NCI-H748 treated with DMSO at 0.1 percent for 48 hours (cell line): ENCODE data around the gene DNAH2.

Source experiments
- DNase-seq: peaks from one replicate; lab custom pipeline; 2025; lab: John Stamatoyannopoulos, UW

DNAH2 gene

DNA sequence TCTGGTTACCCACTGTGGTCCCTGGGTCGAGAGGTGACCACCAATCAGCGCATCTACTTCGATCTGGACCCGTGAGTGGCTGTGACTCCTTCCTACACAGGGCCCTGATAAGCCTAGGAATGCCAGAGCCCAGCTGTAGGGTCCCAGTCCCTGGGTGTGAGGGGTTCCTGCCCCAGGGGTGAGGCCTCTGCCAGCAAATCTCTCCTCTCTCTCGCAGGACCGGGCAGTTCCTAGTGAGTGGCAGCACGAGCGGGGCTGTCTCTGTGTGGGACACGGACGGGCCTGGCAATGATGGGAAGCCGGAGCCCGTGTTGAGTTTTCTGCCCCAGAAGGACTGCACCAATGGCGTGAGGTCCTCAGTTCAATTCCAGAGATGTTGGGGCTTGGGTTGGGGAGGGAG lies 14.8 kb upstream of the DNAH2 start:
- no peak for DNase-seq

DNA sequence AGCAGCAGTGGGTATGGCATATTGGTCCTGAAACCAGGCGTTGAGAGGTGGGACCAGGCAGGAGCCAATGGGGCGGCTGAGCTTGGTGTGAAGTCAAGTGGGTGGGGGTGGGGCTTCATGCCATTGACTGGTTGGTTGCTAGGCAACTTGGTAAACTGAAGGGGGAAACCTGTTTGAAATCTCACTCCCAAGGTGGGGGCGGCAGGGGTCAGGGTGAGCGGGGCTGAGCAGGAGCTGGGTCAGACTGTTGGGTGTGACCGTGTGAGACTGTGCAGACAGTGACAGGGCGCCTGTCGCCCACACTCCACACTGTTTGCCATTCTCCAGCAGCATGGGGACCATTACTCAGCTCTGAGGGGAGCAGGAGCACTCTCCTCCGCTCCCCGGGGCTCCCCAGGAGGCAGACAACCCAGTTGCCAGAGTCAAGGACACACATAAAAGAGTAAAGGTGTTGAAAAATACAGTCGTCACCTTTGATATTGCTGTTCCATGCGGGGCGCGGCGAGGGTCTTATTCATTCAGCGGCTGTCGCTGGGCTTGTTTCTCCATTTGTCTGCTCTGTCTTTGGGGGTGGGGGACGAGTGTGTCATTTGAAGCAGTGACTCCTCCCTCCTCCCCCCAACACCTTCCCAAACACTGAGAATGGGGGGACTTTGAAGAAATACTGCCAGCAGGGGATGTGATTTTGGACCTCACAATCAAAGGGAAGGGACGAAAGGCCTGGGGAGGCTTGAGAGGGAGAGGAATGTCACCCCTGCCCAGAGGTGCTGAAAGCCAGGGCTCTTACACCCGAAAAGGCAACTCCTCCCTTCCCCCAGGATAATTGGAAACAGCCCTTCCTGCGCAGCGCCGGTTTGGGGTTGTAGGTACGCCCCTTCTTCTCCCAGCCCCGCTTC lies 13.7 kb upstream of the DNAH2 start:
- peak; percentile 96 for DNase-seq

DNA sequence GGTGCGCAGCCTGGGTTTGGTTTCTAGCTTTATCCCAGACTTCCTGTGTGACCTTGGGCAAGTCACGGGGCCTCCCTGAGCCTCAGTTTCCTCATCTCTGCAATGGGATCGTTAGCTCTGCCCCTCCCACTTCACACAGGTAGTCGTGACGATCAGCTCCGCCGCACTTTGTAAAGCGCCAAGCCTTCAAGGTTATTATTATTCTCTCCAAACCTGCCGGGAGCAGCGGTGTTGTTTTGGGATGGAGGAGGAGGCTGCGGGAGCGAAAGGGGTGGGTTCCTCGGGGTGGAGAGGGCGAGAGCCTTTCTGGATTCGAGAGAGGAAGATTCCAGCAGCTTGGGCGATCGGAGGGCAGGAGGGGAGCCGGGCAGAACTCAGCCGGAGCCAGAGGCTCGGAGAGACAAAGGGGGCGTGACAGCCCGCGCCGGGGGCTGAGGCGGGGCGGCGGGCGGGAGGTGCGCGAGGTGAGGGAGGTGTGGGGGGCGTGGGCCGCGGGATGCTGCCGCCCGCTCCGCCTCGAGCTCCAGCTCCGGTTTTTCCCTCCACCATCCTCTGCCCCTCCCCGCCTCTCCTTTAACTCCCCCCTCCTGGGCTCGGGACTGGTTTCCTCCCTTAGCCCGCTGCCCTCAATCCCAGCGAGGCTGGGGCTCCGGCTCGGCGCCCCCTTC lies 12.8 kb upstream of the DNAH2 start, which contains the start of gene EFNB3:
EFNB3 (plus strand) TSS at position 602 of the 668 bp plus-strand sequence. CDS start 397 bp downstream, outside the sequence.
- DNase-seq: peak; percentile 57

DNA sequence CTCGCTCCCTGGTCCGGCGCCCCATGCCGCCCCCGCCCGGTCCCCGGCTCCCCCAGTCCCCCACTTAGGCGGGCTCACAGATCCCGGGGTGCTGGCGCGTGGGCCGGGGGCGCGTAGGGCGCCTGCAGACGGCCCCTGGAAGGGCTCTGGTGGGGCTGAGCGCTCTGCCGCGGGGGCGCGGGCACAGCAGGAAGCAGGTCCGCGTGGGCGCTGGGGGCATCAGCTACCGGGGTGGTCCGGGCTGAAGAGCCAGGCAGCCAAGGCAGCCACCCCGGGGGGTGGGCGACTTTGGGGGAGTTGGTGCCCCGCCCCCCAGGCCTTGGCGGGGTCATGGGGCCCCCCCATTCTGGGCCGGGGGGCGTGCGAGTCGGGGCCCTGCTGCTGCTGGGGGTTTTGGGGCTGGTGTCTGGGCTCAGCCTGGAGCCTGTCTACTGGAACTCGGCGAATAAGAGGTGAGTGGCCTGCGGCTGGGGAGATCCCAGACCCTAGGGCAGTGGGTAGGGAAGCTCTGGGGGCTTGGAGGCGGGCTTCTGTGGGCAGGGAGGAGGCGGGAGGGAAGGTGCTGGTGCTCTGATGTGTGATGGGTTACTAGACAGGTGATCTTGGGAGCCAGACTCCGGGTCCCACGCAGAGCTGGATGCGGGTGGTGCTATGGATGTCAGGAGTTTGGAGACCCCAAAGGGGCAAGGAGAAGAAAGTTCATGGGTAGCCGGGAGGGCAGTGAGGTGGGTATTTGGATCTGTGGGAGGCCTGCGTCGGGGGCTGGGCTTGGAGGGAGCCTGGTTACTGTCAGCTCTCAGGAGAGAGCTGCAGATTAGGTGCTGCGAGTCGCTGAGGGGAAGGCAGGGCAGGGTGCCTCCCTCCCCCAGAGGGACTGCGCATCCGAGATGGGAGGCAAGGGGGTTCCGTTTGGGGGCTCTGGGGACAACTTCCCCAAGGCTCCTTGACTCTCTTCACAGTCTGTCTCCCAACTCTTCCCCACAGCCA lies 12.0 kb upstream of the DNAH2 start:
- DNase-seq: no peak

DNA sequence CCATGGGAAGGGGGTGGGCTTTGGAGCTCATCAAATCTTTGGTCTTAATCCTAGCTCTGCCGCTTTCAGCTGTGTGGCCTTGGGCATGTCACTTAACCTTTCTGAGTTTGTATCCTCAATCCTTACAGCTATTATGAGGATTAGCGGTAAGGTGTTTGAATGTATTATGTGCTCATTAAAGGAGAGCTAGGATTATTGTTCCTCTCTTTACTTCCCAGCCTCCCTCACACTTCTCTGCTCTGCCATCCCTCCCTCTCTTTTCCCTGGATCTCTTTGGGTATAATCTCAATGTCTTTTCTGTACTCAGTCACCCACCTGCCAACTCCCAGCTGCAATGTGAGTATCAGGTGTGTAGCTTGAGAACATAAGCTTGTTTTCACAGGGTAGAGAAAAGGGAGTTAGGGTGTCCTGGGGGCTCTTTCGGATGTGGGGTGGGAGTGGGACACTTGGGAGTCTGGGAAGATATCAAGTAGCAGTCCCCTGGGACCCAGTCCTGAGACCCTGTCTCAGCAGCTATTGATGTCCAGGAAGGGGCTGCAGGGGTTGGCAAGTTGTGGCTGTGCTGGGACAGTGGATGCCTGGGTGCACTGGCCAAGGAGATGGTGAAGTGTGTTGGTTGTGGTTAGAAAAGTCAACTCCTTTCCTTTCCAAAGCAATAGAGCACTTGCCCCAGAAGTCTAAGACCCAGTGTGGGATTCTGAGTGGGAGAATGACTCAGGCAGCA lies 10.8 kb upstream of the DNAH2 start:
- no peak for DNase-seq

DNA sequence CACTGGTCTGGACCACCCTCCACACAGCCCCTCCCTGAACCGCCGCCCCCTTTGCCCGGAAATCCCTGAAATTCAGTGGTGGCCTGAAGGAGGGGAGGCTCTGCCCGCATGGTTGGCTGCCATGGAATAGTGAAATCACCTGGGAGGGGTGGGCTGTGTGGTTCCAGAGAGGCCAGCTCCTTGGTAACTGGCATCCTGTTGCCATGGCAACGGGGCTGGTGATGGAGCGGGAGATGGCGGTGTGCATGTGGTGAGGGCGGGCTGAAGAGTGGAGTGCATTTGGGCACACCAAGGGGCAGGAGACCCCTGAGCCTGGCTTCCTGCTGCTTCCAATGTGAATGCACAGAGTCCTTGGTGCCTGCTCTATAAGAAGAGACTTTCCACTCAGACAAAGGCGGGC lies 10.1 kb upstream of the DNAH2 start:
- DNase-seq: no peak

DNA sequence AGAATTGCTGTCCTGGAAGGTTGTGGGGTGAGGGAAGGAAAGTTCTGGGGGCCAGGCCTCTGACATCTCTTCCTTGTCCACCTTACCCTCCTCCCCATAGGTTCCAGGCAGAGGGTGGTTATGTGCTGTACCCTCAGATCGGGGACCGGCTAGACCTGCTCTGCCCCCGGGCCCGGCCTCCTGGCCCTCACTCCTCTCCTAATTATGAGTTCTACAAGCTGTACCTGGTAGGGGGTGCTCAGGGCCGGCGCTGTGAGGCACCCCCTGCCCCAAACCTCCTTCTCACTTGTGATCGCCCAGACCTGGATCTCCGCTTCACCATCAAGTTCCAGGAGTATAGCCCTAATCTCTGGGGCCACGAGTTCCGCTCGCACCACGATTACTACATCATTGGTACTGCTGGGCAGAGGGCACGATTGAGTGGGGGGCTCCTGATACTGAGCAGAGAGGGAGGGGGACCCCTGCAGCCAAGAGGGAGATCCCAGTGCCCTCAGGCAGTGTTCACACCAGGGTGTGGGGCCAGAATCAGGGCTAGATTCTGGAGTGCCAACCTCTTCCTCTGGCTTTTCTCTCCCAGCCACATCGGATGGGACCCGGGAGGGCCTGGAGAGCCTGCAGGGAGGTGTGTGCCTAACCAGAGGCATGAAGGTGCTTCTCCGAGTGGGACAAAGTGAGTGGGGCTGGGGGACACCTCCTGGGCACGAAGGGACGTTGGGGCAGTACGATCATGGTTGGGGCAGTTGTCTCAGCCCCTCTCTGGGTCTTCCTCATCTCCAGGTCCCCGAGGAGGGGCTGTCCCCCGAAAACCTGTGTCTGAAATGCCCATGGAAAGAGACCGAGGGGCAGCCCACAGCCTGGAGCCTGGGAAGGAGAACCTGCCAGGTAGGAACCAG lies 9.4 kb upstream of the DNAH2 start:
- no peak for DNase-seq

DNA sequence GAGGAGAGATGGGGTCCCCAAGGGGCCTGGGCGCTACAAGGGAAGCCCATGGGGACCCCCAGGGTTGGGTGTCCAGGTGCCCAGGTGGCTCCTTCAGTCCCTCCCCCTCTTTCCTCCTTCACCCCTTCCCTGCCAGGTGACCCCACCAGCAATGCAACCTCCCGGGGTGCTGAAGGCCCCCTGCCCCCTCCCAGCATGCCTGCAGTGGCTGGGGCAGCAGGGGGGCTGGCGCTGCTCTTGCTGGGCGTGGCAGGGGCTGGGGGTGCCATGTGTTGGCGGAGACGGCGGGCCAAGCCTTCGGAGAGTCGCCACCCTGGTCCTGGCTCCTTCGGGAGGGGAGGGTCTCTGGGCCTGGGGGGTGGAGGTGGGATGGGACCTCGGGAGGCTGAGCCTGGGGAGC lies 8.5 kb upstream of the DNAH2 start:
- no peak for DNase-seq

DNA sequence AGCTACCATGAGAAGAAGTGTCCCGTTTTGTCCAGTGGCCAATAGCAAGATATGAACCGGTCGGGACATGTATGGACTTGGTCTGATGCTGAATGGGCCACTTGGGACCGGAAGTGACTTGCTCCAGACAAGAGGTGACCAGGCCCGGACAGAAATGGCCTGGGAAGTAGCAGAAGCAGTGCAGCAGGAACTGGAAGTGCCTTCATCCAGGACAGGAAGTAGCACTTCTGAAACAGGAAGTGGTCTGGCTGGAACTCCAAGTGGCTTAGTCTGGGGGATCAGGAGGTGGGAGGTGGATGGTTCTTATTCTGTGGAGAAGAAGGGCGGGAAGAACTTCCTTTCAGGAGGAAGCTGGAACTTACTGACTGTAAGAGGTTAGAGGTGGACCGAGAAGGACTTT lies 7.2 kb upstream of the DNAH2 start:
- no peak for DNase-seq

DNA sequence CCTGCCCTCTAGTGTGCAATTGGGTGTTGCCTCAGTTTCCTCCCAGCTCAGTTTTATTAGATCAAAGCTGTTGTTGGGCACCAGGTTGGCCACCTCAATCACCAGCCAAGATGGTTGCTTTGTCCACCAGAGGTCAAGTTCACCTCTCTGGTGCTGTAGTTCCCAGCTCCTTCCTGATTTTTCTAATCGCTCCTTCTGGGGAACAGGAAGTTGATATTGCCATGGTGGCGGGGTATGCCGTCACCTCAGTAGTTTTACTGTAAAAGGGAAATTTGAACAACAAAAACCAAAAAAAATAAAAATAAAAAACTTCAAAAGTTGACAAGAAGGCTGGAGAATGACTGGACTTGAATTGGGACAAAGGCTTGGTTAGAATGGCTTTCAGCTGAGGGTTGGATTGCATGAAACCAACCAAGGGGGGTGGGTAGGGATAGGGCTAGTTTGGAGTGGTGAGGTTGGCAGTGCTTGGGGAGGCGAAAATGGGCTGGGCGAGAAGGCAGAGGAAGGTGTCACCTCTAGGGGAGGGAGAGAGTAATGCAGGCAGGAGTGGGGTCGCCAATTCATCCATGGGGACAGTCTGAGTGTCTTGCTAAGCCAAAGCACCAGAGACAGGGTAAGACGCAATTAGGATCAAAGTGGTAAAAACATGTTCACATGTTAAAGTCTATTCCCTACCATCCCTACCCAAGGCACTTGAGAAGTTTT lies 6.3 kb upstream of the DNAH2 start:
- DNase-seq: no peak

DNA sequence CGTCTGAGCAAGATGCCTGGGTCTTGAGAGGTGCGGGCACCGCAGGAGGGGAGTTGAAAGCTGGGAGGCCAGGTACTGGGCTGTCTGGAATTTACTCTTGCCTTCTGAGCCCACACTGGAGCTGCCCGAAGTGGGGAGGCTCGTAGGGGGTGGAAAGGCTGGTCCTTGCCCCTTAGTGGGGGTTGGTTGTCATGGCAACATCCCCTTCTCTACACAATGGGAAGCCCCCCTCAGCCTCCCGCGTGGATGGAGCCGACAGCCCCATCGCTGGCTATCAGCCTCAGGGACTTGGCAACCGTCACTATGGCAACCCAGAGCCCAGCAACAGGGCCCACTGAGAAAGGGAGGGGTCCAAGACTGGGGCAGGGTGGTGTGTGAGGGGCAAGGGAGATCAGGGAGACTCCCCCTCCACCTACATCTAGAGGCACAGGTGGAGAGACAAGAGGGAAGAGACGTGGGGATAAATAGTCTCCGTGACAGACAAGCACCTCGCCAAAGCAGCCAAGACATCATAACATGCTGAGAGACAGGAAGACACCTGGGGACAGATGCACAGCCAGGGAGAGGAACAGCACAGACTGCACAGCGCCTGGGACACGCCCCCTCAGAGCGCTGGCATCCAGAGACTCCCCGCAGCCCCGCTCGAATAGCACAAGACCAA lies 5.3 kb upstream of the DNAH2 start:
- DNase-seq: peak; percentile 75

DNA sequence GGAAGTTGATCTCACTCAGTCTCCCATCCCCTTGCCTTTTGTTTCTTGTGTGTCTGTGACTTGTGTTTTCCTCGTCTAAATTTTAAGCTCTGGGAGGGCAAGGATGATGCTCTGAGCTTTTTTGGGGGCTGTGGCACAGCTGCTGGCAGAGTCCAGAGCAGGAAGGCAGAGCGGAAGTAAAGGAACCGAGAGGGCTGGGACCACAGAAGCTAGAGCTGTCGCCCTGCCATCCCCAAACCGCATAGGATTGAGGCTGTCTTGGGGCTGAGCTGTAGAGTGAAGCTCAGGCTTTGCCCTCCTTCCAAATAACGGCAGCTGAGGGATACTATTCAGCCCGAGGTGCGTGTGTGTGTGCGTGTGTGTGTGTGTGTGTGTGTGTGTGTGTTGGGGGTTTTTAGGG lies 3.8 kb upstream of the DNAH2 start:
- DNase-seq: no peak

DNA sequence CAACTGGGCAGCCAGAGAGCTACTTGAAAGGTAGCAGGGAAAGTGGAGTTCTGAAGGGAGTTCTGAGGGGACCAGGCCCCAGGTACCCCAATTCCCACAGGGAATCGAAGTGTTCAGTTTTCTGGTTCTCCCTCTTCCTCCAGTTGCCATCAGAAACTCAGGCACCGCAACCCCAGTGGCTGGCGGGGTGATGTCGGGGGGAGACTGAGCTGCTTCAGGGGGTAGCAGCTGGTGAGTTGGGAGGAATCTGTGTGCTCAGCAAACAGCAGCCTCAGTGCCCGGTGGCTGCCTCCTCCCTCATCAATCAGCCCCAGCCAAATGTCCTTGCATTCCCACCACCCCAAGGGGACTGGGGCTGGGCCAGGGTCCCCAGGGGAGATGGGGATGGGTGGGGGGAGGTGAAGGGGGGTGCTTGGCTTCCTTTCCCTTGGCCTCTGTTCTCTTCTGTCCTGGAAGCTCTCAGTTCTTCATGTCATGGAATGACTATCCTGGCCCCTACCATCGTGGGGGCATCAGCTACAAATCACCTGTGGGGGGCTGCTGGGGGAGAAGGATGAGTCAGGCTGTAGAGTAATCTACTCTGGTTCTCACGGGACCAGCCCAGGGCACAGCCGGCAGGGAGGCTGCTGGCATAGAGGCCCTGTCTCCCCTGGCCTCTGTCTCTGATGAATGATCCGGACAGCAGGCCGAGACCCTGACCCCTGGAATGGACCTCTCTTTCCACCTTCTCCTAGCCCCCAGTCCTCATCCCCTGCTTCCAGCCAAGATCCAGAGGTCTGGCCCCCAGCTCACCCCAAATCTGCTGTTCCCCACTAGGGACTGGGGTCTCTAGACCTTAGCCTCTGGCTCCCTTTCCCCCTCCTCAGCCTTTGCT lies 2.6 kb upstream of the DNAH2 start:
- no peak for DNase-seq

DNA sequence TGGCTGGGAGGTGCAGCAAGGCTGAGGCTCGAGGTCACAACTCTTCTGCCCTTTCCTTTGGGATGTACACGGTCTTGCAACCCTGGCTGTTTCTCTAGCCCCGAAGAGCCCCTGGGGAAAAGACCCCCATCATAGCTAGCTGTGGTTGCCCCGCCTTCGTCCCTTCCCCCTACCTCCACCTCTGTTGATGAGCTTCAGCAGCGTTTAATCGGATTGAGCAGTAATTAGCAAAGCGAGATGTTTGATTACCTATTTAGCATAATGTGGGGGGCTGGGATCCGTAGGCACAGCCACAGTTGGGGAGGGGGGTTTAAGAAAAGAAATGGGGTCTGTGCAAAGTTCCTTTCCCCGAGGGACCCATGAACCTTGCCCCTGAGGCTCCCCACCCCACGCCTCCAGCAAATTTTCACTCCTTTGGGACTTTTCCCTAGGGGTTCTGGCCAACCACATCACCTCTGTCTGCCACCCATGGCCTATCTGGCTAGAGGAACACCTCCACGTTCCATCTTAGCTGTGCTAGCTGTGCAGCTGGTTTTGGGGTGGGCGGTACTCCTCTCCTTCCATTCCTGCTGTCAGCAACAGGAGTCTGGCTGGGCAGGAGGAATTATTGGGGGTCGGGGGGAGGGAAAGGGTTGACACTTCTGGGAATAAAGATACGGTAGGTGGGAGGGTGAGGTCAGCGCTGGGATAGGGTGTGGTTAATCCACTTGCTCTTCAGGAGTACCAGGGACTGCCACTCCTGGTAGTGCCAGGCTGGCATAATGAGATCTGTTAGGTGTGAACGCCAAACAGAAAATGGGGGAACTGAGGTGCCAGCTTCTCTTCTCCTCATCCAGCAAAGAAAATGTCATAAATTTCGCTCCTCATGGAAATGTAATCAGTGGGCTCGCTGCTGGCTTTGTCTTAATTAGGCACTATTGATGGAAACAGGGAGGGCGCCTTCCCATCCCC lies 1.3 kb upstream of the DNAH2 start:
- DNase-seq: no peak

DNA sequence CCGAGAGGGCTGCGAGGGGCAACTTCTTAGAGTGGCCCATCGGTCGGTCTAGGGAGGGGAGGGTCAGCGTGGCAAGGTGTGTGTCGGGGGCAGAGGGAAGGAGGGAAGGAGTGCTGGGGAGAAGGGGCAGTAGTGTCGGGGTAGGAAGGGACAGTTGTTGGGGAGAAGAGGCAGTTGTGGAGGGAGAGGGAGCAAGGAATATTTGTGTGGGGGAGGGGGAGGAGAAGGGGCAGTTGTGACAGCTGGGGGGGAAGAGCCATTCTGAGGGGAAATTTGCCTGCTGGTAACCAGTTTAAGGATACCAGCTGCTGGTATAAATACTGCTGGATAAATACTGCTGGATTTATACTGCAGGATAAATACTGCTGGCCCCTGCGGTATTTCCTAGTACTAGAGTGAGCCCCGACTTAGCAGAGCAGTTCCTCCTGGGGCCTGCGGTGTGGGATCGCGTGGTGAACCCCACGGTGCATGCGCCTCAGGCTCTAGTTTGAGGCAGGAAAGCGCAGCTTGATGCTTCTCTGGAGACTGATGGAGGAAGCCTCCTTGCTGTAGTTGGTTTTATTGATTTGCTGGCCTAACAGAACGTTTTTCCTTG lies 309 bp downstream of the DNAH2 start:
- no peak for DNase-seq

DNA sequence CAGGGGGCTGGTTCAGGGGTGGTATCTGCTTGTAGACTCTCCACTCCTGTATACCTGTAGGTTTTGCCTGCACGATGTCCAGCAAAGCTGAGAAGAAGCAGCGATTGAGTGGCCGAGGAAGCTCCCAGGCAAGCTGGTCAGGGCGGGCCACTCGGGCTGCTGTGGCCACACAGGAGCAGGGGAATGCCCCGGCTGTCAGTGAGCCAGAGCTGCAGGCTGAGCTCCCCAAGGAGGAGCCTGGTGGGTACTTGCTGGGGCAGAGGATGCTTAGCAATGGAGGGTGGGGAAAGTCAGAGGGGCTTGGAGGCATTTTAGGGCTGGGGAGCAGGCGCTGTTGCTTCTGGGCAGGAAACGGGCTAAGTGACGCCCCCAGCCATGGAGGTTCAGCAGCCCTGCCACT lies 2.1 kb downstream of the DNAH2 start:
- no peak for DNase-seq

DNA sequence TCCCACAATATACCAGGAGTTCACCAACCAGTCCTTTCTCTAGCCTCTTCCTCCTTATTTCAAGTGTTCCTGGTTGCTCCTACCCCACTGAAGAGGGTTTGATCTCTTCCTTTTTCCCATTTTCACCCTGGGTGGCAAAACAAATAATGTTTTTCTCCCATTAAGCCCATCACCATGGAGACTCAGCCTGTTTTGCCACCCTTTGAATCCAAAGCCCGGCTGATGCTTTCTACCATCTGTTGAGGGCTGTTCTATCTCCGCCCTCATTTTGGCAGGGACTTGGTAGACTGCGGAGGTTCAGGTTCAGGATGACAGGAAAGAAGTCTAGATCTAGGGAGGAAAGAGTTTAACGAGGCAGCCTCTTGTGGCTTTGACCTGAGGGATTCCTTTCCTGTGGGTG lies 2.6 kb downstream of the DNAH2 start:
- DNase-seq: peak; percentile 36
